ENCODE results near the gene SOX13.

Gene SOX13

GRCh38 chr1:204074274-204075138 lies 1.6 kb downstream of the SOX13 start:
- H3K9me3 ChIP-seq (ENCODE audit: control insufficient read depth, insufficient read depth, low read length), result no peaks in the 10 kb centered on the region
- H3K36me3 ChIP-seq (ENCODE audit: insufficient read depth, low read length), result no peaks in the 10 kb centered on the region
- peak overlapping the region; percentile 96 for H3K9ac ChIP-seq (ENCODE audit: low read depth, low read length)
- H3K4me1 ChIP-seq (ENCODE audit: insufficient read depth, low read length), result peaks cover 28% of the 10 kb centered on the region

DNA sequence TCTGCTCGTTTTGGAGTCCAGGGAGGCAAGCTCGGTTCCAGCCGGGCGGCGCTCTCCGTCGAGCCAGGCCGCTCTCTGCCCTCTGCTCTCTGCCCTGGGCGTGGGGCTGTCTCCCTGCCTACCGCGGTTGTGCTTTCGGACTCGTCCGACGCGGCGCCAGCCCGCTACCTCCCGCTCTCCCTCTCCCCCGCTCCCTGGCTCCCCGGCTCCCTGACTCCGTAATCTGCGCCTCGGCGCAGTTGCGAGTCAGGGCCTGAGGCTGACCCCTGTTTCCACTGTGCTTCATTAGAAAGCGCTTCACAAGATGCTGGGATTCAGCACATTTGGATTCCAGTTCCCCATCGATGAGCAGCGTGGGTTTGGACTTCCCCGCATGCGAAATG lies 2.2 kb downstream of the SOX13 start:
- Histone ChIP-seq H3K4me1 (ENCODE audit: insufficient read depth, low read length) (peaks cover 27% of the 10 kb centered on the region), H3K9ac (ENCODE audit: low read depth, low read length) (peak overlapping the region; percentile 96)

GRCh38 chr1:204075890-204076846 lies 3.3 kb downstream of the SOX13 start:
- Histone ChIP-seq H3K36me3 (ENCODE audit: insufficient read depth, low read length) (no peaks in the 10 kb centered on the region), H3K9me3 (ENCODE audit: control insufficient read depth, insufficient read depth, low read length) (no peaks in the 10 kb centered on the region), H3K4me1 (ENCODE audit: insufficient read depth, low read length) (peaks cover 27% of the 10 kb centered on the region), H3K9ac (ENCODE audit: low read depth, low read length) (peak overlapping the region; percentile 96; the same call in 1 of the 2 replicates)

More for the DNA sequence above, 2.2 kb downstream of the SOX13 start:
- Histone ChIP-seq H3K36me3 (ENCODE audit: insufficient read depth, low read length) (no peaks in the 10 kb centered on the region), H3K9me3 (ENCODE audit: control insufficient read depth, insufficient read depth, low read length) (no peaks in the 10 kb centered on the region)

DNA sequence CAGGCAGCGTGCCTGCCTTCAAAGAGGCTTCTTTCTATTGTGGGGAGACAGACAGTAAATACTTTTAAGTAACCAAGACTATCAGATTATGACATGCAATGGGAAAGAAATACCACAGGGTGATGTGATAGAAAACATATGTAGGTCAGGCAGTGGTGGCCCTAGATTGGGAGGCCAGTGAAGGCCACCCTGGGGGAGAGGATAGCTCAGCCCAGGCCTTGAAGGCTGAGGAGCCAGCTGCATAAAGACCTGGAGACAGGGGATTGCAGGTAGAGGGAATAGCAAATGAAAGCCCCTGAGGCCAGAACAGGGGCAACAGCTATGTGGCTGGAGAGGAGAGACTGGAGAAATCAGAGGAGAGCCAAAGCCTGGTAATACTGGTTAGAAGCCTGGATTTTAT lies 4.0 kb downstream of the SOX13 start:
- no peaks in the 10 kb centered on the region for H3K36me3 ChIP-seq (ENCODE audit: insufficient read depth, low read length)
- no peaks in the 10 kb centered on the region for H3K9me3 ChIP-seq (ENCODE audit: control insufficient read depth, insufficient read depth, low read length)
- peaks cover 29% of the 10 kb centered on the region for H3K4me1 ChIP-seq (ENCODE audit: insufficient read depth, low read length)
- no peak overlapping the region for H3K9ac ChIP-seq (ENCODE audit: low read depth, low read length)

DNA sequence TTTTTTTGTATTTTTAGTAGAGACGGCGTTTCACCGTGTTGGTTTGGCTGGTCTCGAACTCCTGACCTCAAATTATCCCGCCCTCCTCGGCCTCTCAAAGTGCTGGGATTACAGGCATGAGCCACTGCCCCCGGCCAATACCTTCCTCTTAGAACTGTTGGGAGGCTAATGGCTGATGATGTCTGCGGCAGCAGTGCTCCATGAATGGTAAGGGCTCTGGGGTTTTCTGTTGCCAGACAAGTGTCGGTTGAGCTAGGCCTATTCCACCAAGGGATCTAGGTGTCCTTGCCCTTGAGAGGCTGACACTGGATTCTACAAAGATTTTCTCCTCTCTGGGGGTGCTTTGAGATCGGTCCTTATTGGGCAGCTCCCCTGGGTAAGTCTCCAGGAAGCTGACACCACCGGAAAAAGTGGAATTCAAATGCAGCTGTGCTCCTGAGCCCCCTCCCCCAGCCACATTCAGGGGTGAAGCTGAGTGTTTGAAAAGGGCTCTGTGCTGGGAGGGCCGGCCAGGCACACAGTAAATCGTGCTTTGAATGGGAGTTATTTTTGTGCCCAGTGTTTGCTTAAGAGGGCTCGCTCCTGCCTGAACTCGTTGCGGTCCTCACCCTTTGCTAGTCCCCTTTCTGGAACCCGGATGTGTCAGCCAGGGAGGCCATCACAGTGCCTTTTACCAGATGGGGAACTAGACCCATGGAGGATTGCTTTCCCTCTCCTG lies 5.2 kb downstream of the SOX13 start:
- H3K9me3 ChIP-seq (ENCODE audit: control insufficient read depth, insufficient read depth, low read length), result no peaks in the 10 kb centered on the region
- peak overlapping the region; percentile 33 for H3K9ac ChIP-seq (ENCODE audit: low read depth, low read length)
- H3K36me3 ChIP-seq (ENCODE audit: insufficient read depth, low read length), result no peaks in the 10 kb centered on the region
- peaks cover 41% of the 10 kb centered on the region for H3K4me1 ChIP-seq (ENCODE audit: insufficient read depth, low read length)

DNA sequence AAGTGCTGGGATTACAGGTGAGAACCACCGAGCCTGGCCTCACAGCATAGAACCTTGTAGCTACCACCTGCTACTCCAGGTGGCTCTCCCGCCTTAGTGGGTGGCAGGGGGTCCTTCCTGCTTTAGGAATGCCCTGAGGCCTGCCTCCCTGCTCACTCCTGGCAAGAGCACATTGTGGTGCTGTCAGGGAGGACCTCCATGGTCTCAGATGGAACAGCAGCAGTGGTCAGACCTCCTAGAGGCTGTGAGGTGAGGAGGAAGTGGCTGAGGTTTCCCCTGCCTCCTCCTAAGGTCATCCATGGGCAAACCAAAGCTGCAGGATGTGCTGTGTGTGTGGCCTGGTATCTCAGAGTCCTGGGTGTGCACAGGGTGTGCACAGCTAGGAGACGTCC lies 6.7 kb downstream of the SOX13 start:
- Histone ChIP-seq H3K4me1 (ENCODE audit: insufficient read depth, low read length) (peaks cover 54% of the 10 kb centered on the region), H3K9ac (ENCODE audit: low read depth, low read length) (peak overlapping the region; percentile 16; the same call in 1 of the 2 replicates), H3K36me3 (ENCODE audit: insufficient read depth, low read length) (no peaks in the 10 kb centered on the region), H3K9me3 (ENCODE audit: control insufficient read depth, insufficient read depth, low read length) (no peaks in the 10 kb centered on the region)

GRCh38 chr1:204080163-204080903 lies 7.4 kb downstream of the SOX13 start:
- H3K36me3 ChIP-seq (ENCODE audit: insufficient read depth, low read length), result no peaks in the 10 kb centered on the region
- H3K4me1 ChIP-seq (ENCODE audit: insufficient read depth, low read length), result peaks cover 61% of the 10 kb centered on the region
- no peaks in the 10 kb centered on the region for H3K9me3 ChIP-seq (ENCODE audit: control insufficient read depth, insufficient read depth, low read length)
- peak overlapping the region; percentile 30 for H3K9ac ChIP-seq (ENCODE audit: low read depth, low read length)

- Histone ChIP-seq H3K36me3 (ENCODE audit: insufficient read depth, low read length) (no peaks in the 10 kb centered on the region), H3K9ac (ENCODE audit: low read depth, low read length) (no peak overlapping the region), H3K9me3 (ENCODE audit: control insufficient read depth, insufficient read depth, low read length) (no peaks in the 10 kb centered on the region), H3K4me1 (ENCODE audit: insufficient read depth, low read length) (peaks cover 53% of the 10 kb centered on the region)
These were observed 8.4 kb downstream of the SOX13 start for GRCh38 chr1:204081164-204081790.

GRCh38 chr1:204081791-204082513 lies 9.0 kb downstream of the SOX13 start:
- H3K36me3 ChIP-seq (ENCODE audit: insufficient read depth, low read length), result no peaks in the 10 kb centered on the region
- H3K4me1 ChIP-seq (ENCODE audit: insufficient read depth, low read length), result peaks cover 46% of the 10 kb centered on the region
- H3K9me3 ChIP-seq (ENCODE audit: control insufficient read depth, insufficient read depth, low read length), result no peaks in the 10 kb centered on the region
- no peak overlapping the region for H3K9ac ChIP-seq (ENCODE audit: low read depth, low read length)

- H3K9me3 ChIP-seq (ENCODE audit: control insufficient read depth, insufficient read depth, low read length), result no peaks in the 10 kb centered on the region
- no peak overlapping the region for H3K9ac ChIP-seq (ENCODE audit: low read depth, low read length)
- no peaks in the 10 kb centered on the region for H3K36me3 ChIP-seq (ENCODE audit: insufficient read depth, low read length)
- H3K4me1 ChIP-seq (ENCODE audit: insufficient read depth, low read length), result peaks cover 49% of the 10 kb centered on the region
These were observed 10.6 kb downstream of the SOX13 start for GRCh38 chr1:204083491-204083890.

DNA sequence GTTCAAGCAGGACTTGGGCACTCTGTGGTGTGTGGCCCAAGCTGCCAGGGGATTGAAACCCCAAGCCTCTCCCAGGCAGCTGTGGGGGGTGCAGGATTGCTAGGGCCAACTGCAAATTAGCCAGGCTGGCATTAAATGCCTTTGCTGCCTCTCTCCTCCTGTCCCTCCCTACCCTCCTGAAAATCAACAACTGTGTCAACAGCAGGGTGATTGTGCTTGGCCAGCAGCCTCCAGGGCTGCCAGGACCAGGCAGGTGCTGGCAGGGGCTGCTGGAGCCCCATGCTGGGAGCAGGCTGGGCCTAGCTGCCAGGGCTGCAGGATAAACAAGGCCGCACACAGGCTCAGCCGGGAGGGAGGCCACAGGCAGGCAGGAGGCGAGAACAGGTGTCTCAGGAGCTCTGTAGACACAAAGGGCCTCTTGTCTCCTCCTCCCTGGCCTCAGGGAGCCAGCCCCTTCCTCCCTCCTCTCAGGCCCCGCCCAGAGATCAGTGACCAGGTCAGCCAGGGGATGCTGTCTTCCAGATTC lies 11.4 kb downstream of the SOX13 start:
- peaks cover 53% of the 10 kb centered on the region for H3K4me1 ChIP-seq (ENCODE audit: insufficient read depth, low read length)
- H3K36me3 ChIP-seq (ENCODE audit: insufficient read depth, low read length), result no peaks in the 10 kb centered on the region
- H3K9me3 ChIP-seq (ENCODE audit: control insufficient read depth, insufficient read depth, low read length), result no peaks in the 10 kb centered on the region
- peak overlapping the region; percentile 7; the same call in 1 of the 2 replicates for H3K9ac ChIP-seq (ENCODE audit: low read depth, low read length)

DNA sequence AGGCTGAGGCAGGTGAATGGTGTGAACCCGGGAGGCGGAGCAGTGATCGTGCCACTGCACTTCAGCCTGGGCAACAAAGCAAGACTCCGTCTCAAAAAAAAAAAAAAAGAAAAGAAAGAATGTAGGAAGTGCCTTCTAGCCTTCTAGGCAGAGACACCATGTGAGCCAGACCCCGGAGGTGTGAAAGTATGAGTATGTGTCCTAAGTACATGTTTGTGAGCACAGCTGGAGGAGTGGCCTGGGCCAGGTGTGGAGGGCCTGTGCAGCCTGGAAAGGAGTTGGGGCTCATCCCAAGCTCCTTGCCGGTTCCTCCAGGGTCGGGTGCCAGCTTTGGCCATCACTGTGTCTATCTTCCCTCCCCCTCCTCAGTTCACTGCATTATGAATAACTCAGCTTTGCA lies 13.0 kb downstream of the SOX13 start:
- H3K4me1 ChIP-seq (ENCODE audit: insufficient read depth, low read length), result peaks cover 60% of the 10 kb centered on the region
- H3K9ac ChIP-seq (ENCODE audit: low read depth, low read length), result no peak overlapping the region
- H3K9me3 ChIP-seq (ENCODE audit: control insufficient read depth, insufficient read depth, low read length), result no peaks in the 10 kb centered on the region
- H3K36me3 ChIP-seq (ENCODE audit: insufficient read depth, low read length), result no peaks in the 10 kb centered on the region; the same call in 1 of the 2 replicates

All from ES-I3 (cell line).